ENCODE measurements around the gene VMP1. TPM values are rescaled to one million over a fixed set of nuclear protein-coding genes. Genes with fewer than 3 reads are reported as not detected.

Gene VMP1
- total and polyA plus RNA-seq, 4 donors = 46.4 to 118 (median 71.6) TPM

- no peaks in the 10 kb centered on the region for H3K4me1 ChIP-seq (ENCODE audit: control insufficient read depth in 4 of 4, insufficient read depth in 4 of 4, low read length in 3 of 4)
- peaks cover 25 to 92% (median 90%) of the 10 kb centered on the region in 4 donors for H3K36me3 ChIP-seq (ENCODE audit: control insufficient read depth in 4 of 4, insufficient read depth in 3 of 4, low read depth in 1 of 4, low read length in 3 of 4)
- TF ChIP-seq TAF1 (conservative IDR thresholded peaks at IDR 0.05) (no peak), ATF3 (IDR thresholded peaks at IDR 0.05) (no peak), YY1 (IDR thresholded peaks at IDR 0.05) (no peak), GABPA (IDR thresholded peaks at IDR 0.05 in 1 of 2, conservative IDR thresholded peaks at IDR 0.05 in 1 of 2) (no peak), CTCF (IDR thresholded peaks at IDR 0.05; ENCODE audit: low read depth, low read length, missing input control) (no peak), ZBTB33 (IDR thresholded peaks at IDR 0.05) (no peak), SP1 (IDR thresholded peaks at IDR 0.05) (no peak), HNF4G (IDR thresholded peaks at IDR 0.05) (no peak), JUND (IDR thresholded peaks at IDR 0.05) (no peak), HNF4A (conservative IDR thresholded peaks at IDR 0.05) (no peak)
- no peaks in the 10 kb centered on the region for H3K27me3 ChIP-seq (ENCODE audit: control insufficient read depth in 4 of 4, insufficient read depth in 4 of 4, low read length in 3 of 4)
- H3K4me3 ChIP-seq (ENCODE audit: low read depth in 1 of 3, low read length in 3 of 3) = no peak overlapping the region
- no peak overlapping the region for H3K9ac ChIP-seq (ENCODE audit: low read depth in 1 of 2, low read length in 2 of 2)
- no peaks in the 10 kb centered on the region for H3K9me3 ChIP-seq (ENCODE audit: control insufficient read depth in 4 of 4, low read length in 3 of 4)
- no peak for DNase-seq (ENCODE audit: low spot score)
- no peak overlapping the region for H3K27ac ChIP-seq (ENCODE audit: low read depth in 1 of 2, low read length in 2 of 2)
Observed at GRCh38 chr17:59683283-59683682, 24.2 kb upstream of the VMP1 start.

GRCh38 chr17:59684967-59685366 is 22.5 kb upstream of the VMP1 start:
- Histone ChIP-seq H3K9me3 (ENCODE audit: control insufficient read depth in 4 of 4, low read length in 3 of 4) (no peaks in the 10 kb centered on the region), H3K4me1 (ENCODE audit: control insufficient read depth in 4 of 4, insufficient read depth in 4 of 4, low read length in 3 of 4) (no peaks in the 10 kb centered on the region), H3K9ac (ENCODE audit: low read depth in 1 of 2, low read length in 2 of 2) (no peak overlapping the region), H3K4me3 (ENCODE audit: low read depth in 1 of 3, low read length in 3 of 3) (no peak overlapping the region), H3K36me3 (ENCODE audit: control insufficient read depth in 4 of 4, insufficient read depth in 3 of 4, low read depth in 1 of 4, low read length in 3 of 4) (peaks cover 21 to 89% (median 84%) of the 10 kb centered on the region in 4 donors), H3K27me3 (ENCODE audit: control insufficient read depth in 4 of 4, insufficient read depth in 4 of 4, low read length in 3 of 4) (no peaks in the 10 kb centered on the region), H3K27ac (ENCODE audit: low read depth in 1 of 2, low read length in 2 of 2) (no peak overlapping the region)
- TF ChIP-seq FOXA1 (IDR thresholded peaks at IDR 0.05) = no peak
- no peak for TF ChIP-seq REST (IDR thresholded peaks at IDR 0.05)
- no peak for TF ChIP-seq RAD21 (IDR thresholded peaks at IDR 0.05)
- TF ChIP-seq CTCF (IDR thresholded peaks at IDR 0.05; ENCODE audit: low read depth, low read length, missing input control) = no peak
- TF ChIP-seq EGR1 (IDR thresholded peaks at IDR 0.05; ENCODE audit: low read depth in 2 of 2) = no peak
- no peak for TF ChIP-seq ATF3 (IDR thresholded peaks at IDR 0.05)
- no peak for TF ChIP-seq HNF4A (conservative IDR thresholded peaks at IDR 0.05)
- TF ChIP-seq TAF1 (conservative IDR thresholded peaks at IDR 0.05) = no peak
- TF ChIP-seq SP1 (IDR thresholded peaks at IDR 0.05) = no peak
- TF ChIP-seq YY1 (IDR thresholded peaks at IDR 0.05) = no peak
- no peak for TF ChIP-seq ZBTB33 (IDR thresholded peaks at IDR 0.05)
- TF ChIP-seq GABPA (IDR thresholded peaks at IDR 0.05 in 1 of 2, conservative IDR thresholded peaks at IDR 0.05 in 1 of 2) = no peak
- TF ChIP-seq JUND (IDR thresholded peaks at IDR 0.05) = no peak
- DNase-seq (ENCODE audit: low spot score) = no peak
- WGBS = 84% methylated on average over 6 of the region's 6 CpGs

Data from liver (tissue), 9 donors.